Uterus (tissue), 2 donors: Measurements from ENCODE around the gene NTRK3.

Source experiments
- CTCF ChIP-seq, 4 experiments: fragments of 200-600 bp in 2 of 4; fragments of 450-650 bp in 2 of 4; sonication (generic) in 2 of 4; IDR thresholded peaks; one replicate each; pipeline ENCODE4 v1.5.1; 2016 to 2019; ENCODE audit warnings: antibody characterized with exemption in 4 of 4, mild to moderate bottlenecking in 2 of 4, moderate library complexity in 1 of 4
- POLR2A ChIP-seq, 2 donors: fragments of 450-650 bp; IDR thresholded peaks; one replicate each; pipeline ENCODE4 v1.6.1; 2016; ENCODE audit warnings: antibody characterized with exemption in 2 of 2, mild to moderate bottlenecking in 1 of 2, moderate library complexity in 1 of 2

DNA sequence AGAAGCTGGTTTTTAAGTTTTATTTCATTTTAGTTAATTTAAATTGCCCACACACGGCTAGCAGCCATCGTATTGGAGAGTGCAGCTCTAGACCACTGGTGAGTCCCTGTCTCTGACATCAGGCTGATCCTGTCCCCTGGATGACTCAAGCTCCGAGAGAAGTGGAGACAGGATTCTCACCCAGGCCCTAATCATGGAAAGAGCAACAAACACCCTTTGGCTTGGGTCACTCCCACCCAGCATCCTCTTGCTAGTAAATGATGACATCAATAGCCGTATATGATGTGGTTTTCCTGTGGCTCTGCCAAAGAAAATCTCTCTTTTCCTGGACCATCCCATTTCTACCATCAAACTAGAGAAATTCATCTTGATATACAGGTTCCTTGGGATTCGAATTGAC, 182.2 kb downstream of the NTRK3 start:
- TF ChIP-seq CTCF (IDR thresholded peaks at IDR 0.05) (no peak), POLR2A (IDR thresholded peaks at IDR 0.05) (no peak)
